HG02981 (cell line): ENCODE measurements around the gene ABI3BP.

Experiments used
- ATAC-seq: cut with Tn5 transposase; IDR thresholded peaks from one replicate; pipeline ENCODE4 v1.9.1; 2021; ENCODE audit warnings: mild to moderate bottlenecking, moderate library complexity; ENCODE audit not compliant: unreplicated experiment

ABI3BP gene

DNA sequence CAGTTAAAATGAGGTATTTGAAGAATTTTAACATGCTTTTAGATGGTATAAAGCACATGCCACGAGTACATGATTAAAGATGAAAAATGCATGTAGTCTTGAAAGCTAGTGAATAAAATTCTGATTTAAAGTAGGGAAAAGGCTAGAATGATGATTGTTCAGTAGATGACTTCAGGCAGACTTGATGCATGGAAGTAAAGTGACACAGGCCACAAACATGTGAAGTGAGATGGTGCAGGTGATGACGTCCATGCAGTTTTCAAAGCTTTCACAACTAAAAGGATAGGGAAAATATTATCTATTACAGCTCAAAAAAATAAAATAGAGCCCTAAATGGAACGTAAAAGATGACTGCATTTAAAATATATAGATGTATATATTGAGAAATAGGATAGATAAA, 143.1 kb downstream of the ABI3BP start:
- ATAC-seq = no peak

DNA sequence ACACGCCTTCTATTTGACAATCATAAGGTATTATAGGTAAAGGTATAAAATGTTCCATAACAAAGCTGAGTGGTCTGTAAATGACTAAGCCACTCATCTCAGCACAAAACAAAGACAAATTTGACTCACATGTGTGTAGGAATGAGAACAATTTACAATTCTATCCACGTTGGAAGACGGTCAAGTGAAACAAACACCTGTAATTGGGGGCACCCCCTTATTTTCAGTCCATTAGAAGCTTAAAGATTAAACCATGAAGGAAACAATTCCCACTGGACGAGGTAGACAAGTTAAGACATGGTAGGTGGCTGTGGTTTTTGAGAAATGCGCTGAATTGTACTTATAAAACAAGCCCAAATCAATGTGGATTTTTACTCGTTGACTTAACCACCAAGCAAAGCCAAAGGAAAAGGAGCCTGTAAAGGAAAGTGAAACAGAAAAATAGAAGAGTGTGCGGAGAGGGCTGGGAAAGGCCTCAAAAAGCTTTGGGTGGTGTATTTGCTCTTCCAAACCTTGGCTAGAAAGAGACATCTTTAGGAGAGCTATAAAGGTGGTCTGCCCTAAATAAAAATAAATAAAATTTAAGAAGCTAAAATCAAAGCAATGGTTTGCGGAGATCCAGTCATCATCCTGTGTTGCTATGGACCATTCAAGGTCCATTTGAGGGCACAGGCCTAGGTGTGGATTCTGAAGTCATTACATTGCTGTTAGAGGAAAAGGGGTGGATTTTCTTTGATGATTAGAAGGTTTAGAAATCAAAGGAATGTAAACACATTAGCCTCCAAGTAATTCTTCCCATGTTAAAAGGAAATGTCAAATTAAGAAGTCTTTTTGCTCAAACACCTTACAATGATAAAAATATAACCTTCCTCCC, 148.9 kb downstream of the ABI3BP start:
- ATAC-seq = no peak

DNA sequence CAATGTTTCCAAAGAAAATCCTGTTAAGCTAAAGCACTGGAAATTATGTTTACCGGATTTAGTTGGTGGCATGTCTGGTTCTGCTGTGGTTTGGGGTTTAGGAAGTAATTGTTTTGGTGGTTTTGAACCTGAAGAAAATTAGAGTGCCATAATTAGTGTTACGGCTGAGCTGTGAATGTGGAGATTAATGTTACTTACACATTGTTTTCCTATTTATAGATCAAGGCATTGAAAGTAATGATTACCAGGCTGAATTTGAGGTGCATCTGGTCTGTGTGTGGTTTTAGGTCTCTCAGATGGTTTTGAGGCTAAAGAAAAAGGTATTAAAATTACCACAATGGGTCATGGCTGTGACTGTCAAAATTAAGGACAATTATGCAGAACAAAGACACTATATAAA, 155.1 kb downstream of the ABI3BP start:
- no peak for ATAC-seq

DNA sequence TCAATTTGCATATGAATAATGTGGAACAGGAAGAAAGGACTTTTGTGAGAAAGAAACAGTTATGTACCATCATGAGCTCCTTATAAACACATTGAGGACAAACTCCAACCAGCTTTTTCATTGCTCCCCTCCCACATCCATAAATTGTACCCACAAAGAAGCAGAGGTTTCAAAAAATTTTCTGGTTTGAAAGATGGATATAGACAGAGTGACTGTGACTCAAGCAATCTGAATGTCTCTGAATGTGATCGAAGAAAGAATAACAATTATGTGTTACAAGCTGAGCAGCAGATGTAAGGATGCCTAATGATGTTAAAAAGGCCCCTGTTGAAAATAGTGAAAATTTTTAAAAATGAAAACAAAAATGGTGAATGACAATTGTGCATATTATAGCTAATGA, 156.6 kb downstream of the ABI3BP start:
- no peak for ATAC-seq

DNA sequence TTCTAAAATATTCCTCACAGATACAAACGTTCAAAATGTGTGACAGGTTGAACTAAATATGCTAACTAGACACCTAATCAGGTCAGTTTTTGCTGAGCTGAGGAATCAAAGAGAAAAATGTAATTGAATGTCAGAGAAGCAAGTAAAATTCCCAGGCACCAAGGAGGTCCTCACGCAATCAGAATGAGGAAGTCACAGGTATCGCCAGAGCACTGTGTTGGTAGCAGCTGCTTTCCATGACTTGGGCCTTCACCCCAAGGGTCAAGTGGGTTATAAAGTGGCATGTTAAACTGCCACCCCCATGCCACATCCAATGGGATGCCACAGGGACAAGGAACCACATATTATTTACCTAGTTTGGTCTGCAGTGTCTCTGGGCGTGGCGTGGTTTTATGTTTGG, 158.9 kb downstream of the ABI3BP start:
- ATAC-seq = no peak

DNA sequence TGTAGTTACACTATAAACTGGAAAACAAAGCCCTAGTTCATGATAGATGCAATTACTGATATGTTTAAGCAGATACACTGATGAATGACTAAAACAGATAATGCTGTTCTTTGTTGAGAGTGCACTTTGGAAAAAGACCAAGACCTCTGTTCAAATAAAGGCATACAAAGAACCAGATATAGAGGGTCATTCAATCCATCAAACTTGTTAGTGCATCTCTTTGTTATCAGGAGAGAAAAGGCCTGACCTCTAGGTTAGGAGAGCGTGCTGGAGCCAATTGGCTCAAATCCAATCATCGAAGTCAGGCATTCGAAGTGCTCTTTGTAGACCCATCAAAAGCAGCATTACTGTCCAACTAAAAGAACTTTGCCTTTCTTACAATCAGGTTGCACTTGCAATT, 159.7 kb downstream of the ABI3BP start:
- no peak for ATAC-seq

DNA sequence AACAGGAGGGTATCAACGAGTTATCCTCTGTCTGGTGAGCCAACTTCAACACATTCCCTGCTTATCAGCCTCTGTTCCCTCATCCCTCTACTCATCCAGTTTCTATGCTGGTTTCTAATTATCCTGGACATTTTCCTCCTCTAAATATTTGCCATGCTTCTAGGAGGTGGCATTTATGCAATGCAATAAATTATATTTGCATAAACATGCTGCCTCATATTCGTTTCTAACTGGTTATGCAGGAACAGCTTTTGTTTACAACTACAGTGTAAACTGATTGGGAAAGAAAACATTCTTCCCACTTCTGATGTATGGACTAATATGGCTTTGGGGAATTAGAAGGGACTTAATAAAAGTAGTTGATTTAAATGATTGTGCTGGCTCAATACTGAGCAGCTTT, 161.6 kb downstream of the ABI3BP start:
- ATAC-seq = no peak

DNA sequence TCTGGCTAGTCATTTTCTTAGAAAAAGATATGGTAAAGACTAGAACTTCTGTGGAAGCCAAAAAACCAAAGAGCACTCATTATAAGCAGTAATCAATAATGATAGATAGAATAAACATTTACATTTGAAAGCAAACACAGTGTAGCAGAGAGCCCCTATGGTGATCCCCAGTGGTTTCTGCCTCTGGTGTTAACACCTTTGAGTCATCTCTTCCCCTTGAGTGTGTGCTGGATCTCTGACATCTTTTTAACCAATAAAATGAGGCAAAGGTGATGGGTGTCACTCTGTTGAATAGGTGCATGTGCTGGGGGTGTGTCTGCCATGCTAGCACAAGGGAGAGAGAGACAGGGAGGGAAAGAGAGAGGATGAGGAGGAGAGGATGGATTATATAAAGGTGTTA, 162.3 kb downstream of the ABI3BP start:
- ATAC-seq = no peak

DNA sequence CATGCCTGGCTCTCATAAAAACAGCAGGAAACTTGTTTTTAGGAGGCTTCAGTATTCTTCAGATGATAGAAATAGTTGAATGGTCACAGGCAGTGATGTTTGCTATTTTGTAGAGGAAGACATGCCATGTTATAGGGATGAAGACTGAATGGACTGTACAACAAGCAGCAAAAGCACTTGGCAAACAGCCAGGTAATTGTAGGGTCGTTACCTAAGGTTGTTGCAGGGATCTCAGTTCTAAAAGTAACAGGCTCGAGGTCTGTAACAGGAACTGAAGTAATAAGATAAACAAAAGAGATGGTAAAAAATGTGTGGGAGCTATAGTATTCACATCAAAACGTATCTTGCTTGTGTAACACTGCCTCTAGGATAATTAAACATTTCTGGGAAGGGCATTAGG, 167.6 kb downstream of the ABI3BP start:
- no peak for ATAC-seq

DNA sequence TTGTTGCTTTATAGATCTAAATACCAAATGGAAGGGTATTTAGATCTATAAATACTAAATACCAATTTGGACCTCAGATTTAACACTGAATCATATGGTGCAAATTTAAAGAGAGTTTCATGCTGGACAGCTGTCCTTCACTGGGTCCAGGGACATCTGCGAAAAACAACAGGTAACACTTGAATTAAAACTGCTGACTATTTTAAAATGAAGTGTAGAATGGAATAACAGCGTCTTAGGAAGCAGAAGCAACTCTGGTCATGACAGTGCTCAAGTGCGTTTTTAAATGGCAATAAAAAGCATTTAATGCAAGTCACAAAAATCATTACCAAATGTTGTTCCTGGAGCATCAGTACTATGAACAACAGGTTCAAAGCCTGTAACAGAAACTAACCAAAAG, 177.6 kb downstream of the ABI3BP start:
- no peak for ATAC-seq

DNA sequence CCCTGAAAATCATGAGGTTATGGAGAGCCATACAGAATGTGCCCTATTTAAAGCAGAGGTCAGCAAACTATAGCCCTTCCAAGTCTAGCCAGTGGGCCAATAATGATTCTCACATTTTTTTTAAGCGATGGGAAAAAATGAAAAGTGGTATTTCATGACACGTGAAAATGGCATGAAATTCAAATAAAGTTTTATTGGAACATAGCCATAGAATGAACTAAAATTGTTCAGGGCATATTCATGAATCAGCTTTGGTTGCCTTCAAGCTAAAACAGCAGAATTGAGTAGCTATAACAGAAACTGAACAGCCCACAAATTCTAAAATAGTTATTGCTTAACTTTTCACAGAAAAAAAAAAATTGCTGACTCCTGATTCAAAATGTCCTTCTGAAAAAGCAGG, 179.4 kb downstream of the ABI3BP start:
- ATAC-seq = no peak

DNA sequence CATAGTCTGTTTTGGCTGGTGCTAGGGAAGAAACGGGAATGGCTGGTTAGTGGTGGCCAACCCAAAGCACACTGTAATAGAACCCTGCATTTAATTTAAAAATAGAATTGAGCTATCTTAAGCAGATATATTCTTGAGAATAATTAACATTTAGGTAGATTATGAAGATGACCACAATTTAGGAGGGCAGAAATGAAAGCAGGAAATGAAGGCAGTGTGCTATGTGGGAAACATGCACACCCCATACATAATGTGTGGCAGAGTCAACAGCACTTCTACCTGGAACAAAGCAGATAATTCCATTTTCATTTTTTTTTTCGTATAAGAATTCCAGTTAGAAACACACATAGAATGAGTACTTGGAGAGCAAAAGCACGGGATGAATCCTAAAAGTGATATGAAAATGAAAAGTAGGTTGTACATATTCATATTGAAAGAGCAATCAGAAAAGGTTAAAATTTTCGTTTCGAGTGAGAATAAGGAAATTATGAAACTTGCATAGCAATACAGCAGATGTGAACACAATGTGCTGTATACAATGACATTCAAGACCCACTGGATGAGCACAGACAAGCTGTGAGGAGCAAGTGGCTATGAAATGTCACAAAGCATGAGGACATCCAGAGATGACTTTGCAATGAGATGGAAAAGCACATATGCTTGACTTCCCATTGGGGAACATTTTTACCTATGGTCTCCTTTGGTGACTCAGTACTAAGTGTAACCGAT, 181.3 kb downstream of the ABI3BP start:
- ATAC-seq = no peak

DNA sequence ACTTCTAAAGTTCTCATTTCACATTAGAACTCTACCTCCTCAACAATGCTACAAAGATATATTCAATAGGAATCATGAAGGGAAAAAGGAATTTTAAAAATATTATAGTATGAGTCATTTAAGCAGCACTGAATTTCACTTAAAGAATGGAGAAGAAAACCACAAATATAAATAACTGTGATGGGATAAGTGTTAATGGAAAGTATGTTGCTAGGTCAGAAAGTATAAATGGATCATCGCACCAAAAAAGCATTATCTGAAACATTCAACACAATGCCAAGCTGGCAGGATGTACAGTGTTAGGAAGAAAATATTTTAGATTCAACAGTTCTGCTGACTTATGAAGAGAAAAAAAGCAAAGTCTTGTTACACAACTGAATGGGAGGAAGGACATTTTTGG, 182.6 kb downstream of the ABI3BP start:
- ATAC-seq = no peak

DNA sequence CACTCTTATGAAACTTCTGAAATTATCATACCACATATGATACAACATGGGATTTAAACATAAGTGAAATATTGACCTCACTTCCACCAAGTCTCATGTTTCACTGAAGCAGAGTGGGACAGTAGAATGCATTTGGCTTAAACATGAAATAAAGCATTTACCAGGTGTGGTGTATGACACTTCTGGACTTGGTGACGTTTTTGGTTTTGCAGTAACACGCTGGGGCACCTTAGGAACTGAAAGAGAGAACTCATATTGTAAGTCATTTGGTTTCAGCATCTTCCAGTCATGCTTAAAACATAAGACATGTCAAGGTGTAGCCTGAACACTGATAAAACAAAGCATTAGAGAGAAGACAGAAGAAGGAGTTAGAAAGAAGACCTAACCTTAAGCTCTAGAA, 188.6 kb downstream of the ABI3BP start:
- no peak for ATAC-seq

DNA sequence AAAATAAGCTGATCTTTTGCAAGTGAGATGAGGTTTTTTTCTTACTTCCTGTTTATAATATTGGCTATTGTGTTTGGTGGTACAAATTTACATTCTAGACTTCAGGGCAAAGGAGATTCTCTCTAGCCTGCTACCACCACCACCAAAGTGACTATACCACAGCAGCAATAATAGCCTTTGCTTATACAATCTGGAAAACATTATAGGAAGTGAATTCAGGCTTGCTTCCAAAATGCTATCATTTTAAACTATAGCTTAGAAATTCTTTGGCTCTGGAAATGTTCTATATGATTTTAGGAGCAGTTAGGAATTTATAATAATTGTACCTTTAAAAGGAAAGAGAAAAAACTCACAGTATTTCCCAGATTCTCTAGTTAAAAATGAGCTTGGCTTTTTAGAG, 189.5 kb downstream of the ABI3BP start:
- no peak for ATAC-seq

DNA sequence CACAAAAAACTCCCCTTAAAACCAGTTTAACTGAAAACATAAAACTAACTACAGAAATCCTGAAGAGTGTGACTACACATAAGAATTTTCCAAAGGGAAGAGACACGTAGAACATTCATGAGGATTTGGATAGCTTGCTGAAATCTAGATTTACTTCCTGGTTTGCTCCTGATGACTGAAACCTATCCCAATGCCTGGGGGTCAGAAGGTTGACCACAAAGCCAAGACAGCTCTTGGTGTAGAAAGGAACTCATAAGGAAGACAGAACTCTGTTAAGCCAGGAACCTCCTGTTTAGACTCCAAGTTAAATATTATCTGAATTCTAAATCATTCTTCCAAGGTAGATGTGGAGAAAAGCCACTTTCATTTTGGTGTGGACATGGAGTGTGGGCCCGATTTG, 191.1 kb downstream of the ABI3BP start:
- no peak for ATAC-seq

DNA sequence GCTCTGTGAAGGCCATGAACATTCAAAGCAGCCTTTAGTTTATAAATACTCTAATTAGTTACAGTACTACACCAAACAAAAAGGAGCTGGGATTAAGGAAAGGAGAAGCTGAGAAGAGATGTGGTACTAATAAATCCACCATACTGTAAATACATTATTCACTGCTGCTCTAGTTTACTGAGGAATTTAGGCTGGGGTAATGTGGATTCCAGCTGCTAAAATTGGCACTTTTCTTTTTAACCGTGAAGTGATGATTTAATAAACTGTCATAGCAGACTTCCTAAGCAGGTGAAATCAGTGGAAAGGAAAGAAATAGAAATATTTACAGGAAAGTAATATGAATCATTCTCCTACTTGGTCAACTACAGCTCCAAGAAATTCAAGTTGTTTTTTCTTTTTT, 195.2 kb downstream of the ABI3BP start:
- ATAC-seq = no peak

DNA sequence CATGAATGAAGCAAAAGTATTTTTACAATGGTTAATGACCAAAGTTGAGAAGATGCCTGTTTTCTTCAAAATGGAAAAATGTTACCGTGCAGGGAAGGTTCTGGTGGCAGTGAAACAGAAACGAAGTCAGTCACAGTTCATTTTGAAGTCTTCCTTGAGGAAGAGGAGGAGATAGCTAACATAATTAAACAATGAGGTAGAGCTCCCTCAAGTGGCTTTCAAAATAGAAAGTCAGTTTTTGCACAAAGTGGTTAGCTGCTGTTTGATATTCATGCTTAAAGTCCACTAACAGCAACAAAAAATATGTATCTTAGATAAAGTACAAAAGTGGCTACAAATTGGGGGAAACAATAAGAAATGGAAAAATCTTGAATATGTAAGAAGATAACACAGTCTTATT, 196.7 kb downstream of the ABI3BP start:
- ATAC-seq = no peak

DNA sequence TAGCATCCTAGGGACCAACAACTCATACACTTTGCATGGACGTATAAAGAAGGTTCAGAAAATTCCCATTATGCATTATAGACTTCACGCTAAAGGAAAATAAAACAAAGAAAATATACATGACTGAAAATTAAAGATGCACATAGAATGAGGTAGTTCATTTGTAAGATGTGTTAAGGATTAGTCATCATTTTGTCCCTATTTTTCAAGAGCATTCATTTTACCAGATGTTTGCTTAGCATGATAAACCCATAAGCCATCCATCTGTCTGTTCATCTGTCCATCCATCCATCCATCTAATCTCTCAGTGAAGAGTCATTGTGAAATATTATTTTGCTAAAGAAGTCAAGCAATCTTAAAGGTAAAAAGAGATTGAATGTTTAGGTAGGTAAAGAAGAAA, 203.6 kb downstream of the ABI3BP start:
- ATAC-seq = no peak

DNA sequence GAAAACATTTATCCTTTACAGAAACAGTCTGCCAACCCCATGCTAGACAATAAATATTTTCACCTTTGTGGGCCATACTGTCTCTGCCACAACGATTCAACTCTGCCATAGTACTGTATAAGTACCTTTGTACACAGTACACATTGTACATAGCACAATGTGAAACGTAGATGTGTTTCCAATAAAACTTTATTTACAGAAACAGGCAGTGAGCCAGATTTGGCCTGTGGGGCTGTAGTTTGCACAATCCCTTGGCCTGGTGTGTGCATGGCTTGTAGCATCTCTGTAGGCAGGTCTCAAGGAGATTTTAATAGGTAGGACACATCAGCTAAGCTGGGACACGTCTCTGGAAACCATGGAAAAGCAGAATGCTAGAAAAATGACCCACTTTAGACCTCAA, 209.6 kb downstream of the ABI3BP start:
- no peak for ATAC-seq

DNA sequence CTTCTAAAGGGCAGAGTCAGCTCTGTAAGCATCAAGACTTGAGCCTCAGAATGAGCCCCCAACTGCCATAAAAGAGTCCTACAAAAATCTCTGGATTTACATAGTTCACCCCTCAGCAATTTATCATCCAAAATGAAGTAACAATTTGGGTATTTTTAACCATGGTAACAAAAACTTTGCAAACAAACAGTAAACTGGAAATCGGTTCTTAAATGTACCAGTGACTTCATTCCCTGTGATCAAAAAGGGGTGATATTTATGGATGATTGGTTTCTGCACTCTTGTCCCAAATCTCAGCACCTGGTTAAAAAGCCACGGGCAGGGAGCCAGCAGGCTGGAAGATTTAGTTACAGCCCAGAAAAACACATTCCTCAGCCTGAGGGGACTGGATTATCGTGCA, 210.3 kb downstream of the ABI3BP start:
- ATAC-seq = no peak

DNA sequence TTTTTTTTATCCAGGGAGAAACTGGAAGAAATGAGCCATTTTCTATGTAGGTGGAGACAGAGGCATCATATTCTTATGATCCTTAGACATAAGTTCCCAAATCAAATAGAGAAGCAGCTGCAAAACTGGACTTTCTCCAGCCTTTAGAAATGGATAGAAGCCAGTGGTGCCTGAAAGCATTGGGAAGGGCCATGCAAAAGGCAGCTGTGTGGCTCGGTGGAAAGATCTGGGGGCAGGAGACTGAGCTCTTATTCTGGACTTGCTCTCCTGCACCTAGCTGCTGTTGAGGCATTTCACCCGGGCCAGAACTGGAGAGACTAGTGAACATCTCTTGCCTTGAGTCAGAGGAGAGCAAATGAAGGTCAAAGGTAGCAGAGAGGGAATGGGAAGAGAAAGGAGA, 210.9 kb downstream of the ABI3BP start:
- ATAC-seq = no peak

DNA sequence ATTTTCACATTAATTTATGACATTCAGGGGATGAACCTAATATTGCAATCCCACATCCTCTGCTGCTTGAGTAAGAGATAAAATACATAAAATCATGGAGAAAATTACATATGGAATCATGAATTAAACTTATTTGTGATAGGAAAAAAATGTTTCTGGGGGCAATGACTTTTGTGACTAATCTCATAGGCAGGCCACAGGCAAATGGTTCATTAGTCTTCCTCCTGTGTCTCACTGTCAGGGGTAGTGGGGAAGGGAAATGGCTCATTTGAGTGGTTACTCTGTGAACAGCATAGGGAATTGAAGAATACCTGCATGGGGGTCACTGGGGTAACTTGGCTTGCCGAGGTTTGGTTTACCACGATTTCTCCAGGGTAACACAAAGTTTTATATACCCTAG, 211.9 kb downstream of the ABI3BP start:
- no peak for ATAC-seq
